Measurements from ENCODE around the gene APBA2.

The APBA2 gene

GRCh38 chr15:29106551-29107290 is 220.9 kb downstream of the APBA2 start:
- peaks cover 4% of the 10 kb centered on the region for H3K4me1 Mint-ChIP-seq
- H3K27ac Mint-ChIP-seq: no peak overlapping the region
- peaks cover 3% of the 10 kb centered on the region for H3K27me3 Mint-ChIP-seq (ENCODE audit: low read depth, poor library complexity)
- DNase-seq: no peak
- peaks cover 20% of the 10 kb centered on the region for H3K36me3 Mint-ChIP-seq (ENCODE audit: low read depth)
- no peaks in the 10 kb centered on the region for H3K9me3 Mint-ChIP-seq
- TF ChIP-seq, protein P1, sequence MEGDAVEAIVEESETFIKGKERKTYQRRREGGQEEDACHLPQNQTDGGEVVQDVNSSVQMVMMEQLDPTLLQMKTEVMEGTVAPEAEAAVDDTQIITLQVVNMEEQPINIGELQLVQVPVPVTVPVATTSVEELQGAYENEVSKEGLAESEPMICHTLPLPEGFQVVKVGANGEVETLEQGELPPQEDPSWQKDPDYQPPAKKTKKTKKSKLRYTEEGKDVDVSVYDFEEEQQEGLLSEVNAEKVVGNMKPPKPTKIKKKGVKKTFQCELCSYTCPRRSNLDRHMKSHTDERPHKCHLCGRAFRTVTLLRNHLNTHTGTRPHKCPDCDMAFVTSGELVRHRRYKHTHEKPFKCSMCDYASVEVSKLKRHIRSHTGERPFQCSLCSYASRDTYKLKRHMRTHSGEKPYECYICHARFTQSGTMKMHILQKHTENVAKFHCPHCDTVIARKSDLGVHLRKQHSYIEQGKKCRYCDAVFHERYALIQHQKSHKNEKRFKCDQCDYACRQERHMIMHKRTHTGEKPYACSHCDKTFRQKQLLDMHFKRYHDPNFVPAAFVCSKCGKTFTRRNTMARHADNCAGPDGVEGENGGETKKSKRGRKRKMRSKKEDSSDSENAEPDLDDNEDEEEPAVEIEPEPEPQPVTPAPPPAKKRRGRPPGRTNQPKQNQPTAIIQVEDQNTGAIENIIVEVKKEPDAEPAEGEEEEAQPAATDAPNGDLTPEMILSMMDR (IDR thresholded peaks at IDR 0.05): no peak
- H3K4me3 Mint-ChIP-seq: no peak overlapping the region

GRCh38 chr15:29107291-29107890 is 221.6 kb downstream of the APBA2 start:
- peaks cover 14% of the 10 kb centered on the region for H3K36me3 Mint-ChIP-seq (ENCODE audit: low read depth)
- TF ChIP-seq, protein P1 (IDR thresholded peaks at IDR 0.05): no peak
- no peak overlapping the region for H3K27ac Mint-ChIP-seq
- H3K4me3 Mint-ChIP-seq: no peak overlapping the region
- no peaks in the 10 kb centered on the region for H3K9me3 Mint-ChIP-seq
- H3K27me3 Mint-ChIP-seq (ENCODE audit: low read depth, poor library complexity): peaks cover 3% of the 10 kb centered on the region
- peaks cover 4% of the 10 kb centered on the region for H3K4me1 Mint-ChIP-seq
- DNase-seq: no peak

DNA sequence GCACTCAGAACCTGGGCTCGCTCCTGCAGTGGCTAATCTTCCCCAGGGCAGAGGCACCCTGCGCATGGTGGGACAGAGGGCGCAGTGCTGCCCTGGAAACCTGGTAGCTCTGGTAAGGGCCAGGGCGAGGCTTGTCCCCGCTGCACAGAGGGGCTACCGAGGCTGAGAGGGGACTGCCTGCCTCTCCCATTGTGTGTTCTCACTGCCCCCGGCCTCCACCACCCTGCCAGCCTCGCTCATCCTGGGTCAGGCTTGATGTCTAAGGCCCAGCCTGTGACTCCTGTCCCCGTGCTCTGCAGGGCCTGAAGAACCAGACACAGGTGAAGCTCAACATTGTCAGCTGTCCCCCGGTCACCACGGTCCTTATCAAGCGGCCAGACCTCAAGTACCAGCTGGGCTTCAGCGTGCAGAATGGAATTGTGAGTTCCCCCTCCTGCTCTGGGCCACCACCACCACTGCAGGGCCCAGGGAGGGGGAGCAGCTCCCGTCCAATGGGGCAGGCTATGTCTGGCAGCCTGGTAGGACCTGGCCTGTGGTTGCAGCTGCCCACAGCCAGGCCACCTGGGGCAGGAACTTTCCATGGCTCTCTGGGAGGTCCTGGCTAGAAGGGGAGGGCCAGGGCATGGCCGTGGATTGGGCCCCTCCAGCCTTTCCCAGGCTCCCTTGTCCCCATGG is 222.3 kb downstream of the APBA2 start:
- TF ChIP-seq, protein P1 (IDR thresholded peaks at IDR 0.05): no peak
- DNase-seq: no peak
- peaks cover 10% of the 10 kb centered on the region for H3K36me3 Mint-ChIP-seq (ENCODE audit: low read depth)
- H3K27ac Mint-ChIP-seq: no peak overlapping the region
- no peak overlapping the region for H3K4me3 Mint-ChIP-seq
- peaks cover 3% of the 10 kb centered on the region for H3K27me3 Mint-ChIP-seq (ENCODE audit: low read depth, poor library complexity)
- H3K9me3 Mint-ChIP-seq: no peaks in the 10 kb centered on the region
- peaks cover 11% of the 10 kb centered on the region for H3K4me1 Mint-ChIP-seq

GRCh38 chr15:29109762-29110161 is 224.0 kb downstream of the APBA2 start:
- Mint-ChIP-seq H3K27ac (no peak overlapping the region), H3K9me3 (no peaks in the 10 kb centered on the region), H3K4me1 (peaks cover 24% of the 10 kb centered on the region), H3K36me3 (ENCODE audit: low read depth) (peaks cover 10% of the 10 kb centered on the region), H3K4me3 (no peak overlapping the region), H3K27me3 (ENCODE audit: low read depth, poor library complexity) (peaks cover 3% of the 10 kb centered on the region)
- TF ChIP-seq, protein P1 (IDR thresholded peaks at IDR 0.05): no peak
- no peak for DNase-seq

GRCh38 chr15:29110176-29110575 is 224.4 kb downstream of the APBA2 start:
- Mint-ChIP-seq H3K4me1 (peaks cover 27% of the 10 kb centered on the region), H3K27me3 (ENCODE audit: low read depth, poor library complexity) (peaks cover 3% of the 10 kb centered on the region), H3K9me3 (no peaks in the 10 kb centered on the region), H3K36me3 (ENCODE audit: low read depth) (peaks cover 9% of the 10 kb centered on the region), H3K27ac (no peak overlapping the region), H3K4me3 (no peak overlapping the region)
- DNase-seq: no peak
- TF ChIP-seq, protein P1 (IDR thresholded peaks at IDR 0.05): no peak
